MCF 10A (cell line): Measurements from ENCODE around the gene PPP1R36. TPM values are rescaled to one million over a fixed set of nuclear protein-coding genes. Genes with fewer than 3 reads are reported as not detected.

Experiments used
- BruUV-seq: library from RNA; stranded (reverse); fragments of 400-500 nt; replicated peaks from 2 replicates; lab custom pipeline; 2021; lab: Mats Ljungman, UMichigan
- CTCF ChIA-PET: fragments of 300-600 bp; sonication (Branson Sonifier 250); formaldehyde crosslinking; extraction: SDS; loops from one replicate; lab custom pipeline; 2021; ENCODE audit warnings: antibody characterized with exemption, inconsistent platforms; lab: Yijun Ruan, JAX
- POLR2A ChIA-PET: fragments of 300-600, 350-650 bp; sonication (Branson Sonifier 250); formaldehyde crosslinking; extraction: SDS; loops from one replicate; lab custom pipeline; 2020; ENCODE audit warnings: antibody characterized with exemption, inconsistent platforms; lab: Yijun Ruan, JAX
- DNase-seq: peaks from one replicate; pipeline ENCODE4 v3.0.0-alpha.2; 2018; ENCODE audit not compliant: unreplicated experiment
- H3K27ac Mint-ChIP-seq: one replicate; pipeline ENCODE4 v1.8.0; 2022; ENCODE audit warnings: mild to moderate bottlenecking, low read depth, mixed read lengths; ENCODE audit not compliant: unreplicated experiment
- H3K27me3 Mint-ChIP-seq: one replicate; pipeline ENCODE4 v1.8.0; 2022; ENCODE audit warnings: mixed read lengths; ENCODE audit not compliant: insufficient read depth, unreplicated experiment
- H3K36me3 Mint-ChIP-seq: one replicate; pipeline ENCODE4 v1.8.0; 2022; ENCODE audit warnings: mild to moderate bottlenecking, moderate library complexity, mixed read lengths; ENCODE audit not compliant: insufficient read depth, unreplicated experiment
- H3K4me1 Mint-ChIP-seq: one replicate; pipeline ENCODE4 v1.8.0; 2022; ENCODE audit warnings: mixed read lengths; ENCODE audit not compliant: insufficient read depth, unreplicated experiment
- H3K4me3 Mint-ChIP-seq: one replicate; pipeline ENCODE4 v1.8.0; 2022; ENCODE audit warnings: mild to moderate bottlenecking, moderate library complexity, mixed read lengths; ENCODE audit not compliant: unreplicated experiment
- H3K9me3 Mint-ChIP-seq: one replicate; pipeline ENCODE4 v1.8.0; 2022; ENCODE audit warnings: mixed read lengths; ENCODE audit not compliant: unreplicated experiment
- CTCF ChIP-seq: fragments of 200-600 bp; IDR thresholded peaks from one replicate; pipeline ENCODE4 v1.8.0; 2022; ENCODE audit warnings: antibody characterized with exemption, mild to moderate bottlenecking; ENCODE audit not compliant: unreplicated experiment
- intact Hi-C: fragments of 100-400 bp; cut with micrococcal nuclease; formaldehyde crosslinking; loops from 2 replicates; pipeline ENCODE4 v1.14.1; 2022
- total RNA-seq: library from RNA; stranded (reverse); gene quantifications from 2 replicates; pipeline ENCODE4 v1.2.3, GENCODE V29; 2022

PPP1R36 gene
- total RNA-seq, 1 experiment from 2014 or later = 0.47 TPM

DNA sequence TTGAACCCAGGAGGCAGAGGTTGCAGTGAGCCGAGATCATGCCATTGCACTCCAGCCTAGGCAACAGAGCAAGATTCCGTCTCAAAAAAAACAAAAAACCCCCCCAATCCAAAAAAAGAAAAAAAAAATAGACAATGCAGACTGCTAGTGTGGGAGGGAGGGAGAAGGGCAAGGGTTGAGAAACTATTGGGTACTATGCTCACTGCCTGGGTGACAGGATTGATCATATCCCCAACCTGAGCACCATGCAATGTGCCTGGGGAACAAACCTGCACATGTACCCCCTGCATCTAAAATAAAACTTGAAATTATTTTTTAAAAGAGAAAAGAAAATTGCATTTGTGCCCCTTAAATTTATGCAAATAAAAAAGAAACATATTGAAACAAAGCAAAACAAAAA lies 88.9 kb downstream of the PPP1R36 start:
- Mint-ChIP-seq H3K4me3 (no peak overlapping the region), H3K36me3 (peaks cover 5% of the 10 kb centered on the region), H3K4me1 (peaks cover 15% of the 10 kb centered on the region), H3K27me3 (no peaks in the 10 kb centered on the region), H3K9me3 (no peaks in the 10 kb centered on the region), H3K27ac (no peak overlapping the region)
- ChIA-PET CTCF (interaction anchor here (1.3 to 3.9 kb wide), 3 partner anchors 44 to 100 kb away, joined by 4 to 53 read pairs (median 7); partner anchors contain the start of gene HSPA2), POLR2A (interaction anchor here (0.8 to 3.1 kb wide), 3 partner anchors 98 to 136 kb away, joined by 5 to 35 read pairs (median 9); partner anchors contain the start of genes HSPA2, ZBTB1 and ZBTB25)
- no peak for DNase-seq
- no peak for TF ChIP-seq CTCF
- intact Hi-C loops = loop anchor here (5.0 kb wide), 1 partner anchor 296 kb away; no protein-coding TSS in a partner anchor
- BruUV-seq = no TSS peak

Other genes starting within 250 kb of the PPP1R36 start
- 57.6 and 72.7 TPM in 2 replicates for gene MTHFD1, start 161.6 kb upstream of the PPP1R36 start, total RNA-seq
- 0.14 and 0.22 TPM in 2 replicates for gene AKAP5, start 84.5 kb upstream of the PPP1R36 start, total RNA-seq
- 11.7 and 15.3 TPM in 2 replicates for gene ZBTB25, start 46.1 kb upstream of the PPP1R36 start, total RNA-seq
- 26.5 and 30.9 TPM in 2 replicates for gene ZBTB1, start 45.2 kb upstream of the PPP1R36 start, total RNA-seq
- gene HSPA2, start 9.2 kb upstream of the PPP1R36 start, total RNA-seq = 0.51 and 0.56 TPM in 2 replicates
- 52.9 and 72.8 TPM in 2 replicates for gene PLEKHG3, start 154.5 kb downstream of the PPP1R36 start, total RNA-seq